ENCODE data around the gene CTNND2.
"Not testable (repeated sequence)": the region's sequence is repeated elsewhere in the genome, so short reads cannot be mapped to it uniquely, and the experiment has no call there.

Gene CTNND2

GRCh38 chr5:11148810-11149539 lies 755.3 kb downstream of the CTNND2 start:
- ATAC-seq: no peak

- ATAC-seq: no peak
Observed at GRCh38 chr5:11146171-11146570, 758.1 kb downstream of the CTNND2 start.

- ATAC-seq: peak; percentile 69 to 84
Observed at GRCh38 chr5:11143456-11144267, 760.6 kb downstream of the CTNND2 start.

- ATAC-seq: no peak
Observed at GRCh38 chr5:11139217-11139865, 764.9 kb downstream of the CTNND2 start.

GRCh38 chr5:11130131-11130530 lies 774.1 kb downstream of the CTNND2 start:
- ATAC-seq: no peak

- ATAC-seq: no peak
Observed at GRCh38 chr5:11128021-11128420, 776.2 kb downstream of the CTNND2 start.

- ATAC-seq: no peak
Observed at GRCh38 chr5:11126844-11127243, 777.4 kb downstream of the CTNND2 start.

- no peak for ATAC-seq
Observed at GRCh38 chr5:11121885-11122284, 782.4 kb downstream of the CTNND2 start.

GRCh38 chr5:11110128-11110527 lies 794.1 kb downstream of the CTNND2 start:
- ATAC-seq: no peak

GRCh38 chr5:11105696-11106095 lies 798.5 kb downstream of the CTNND2 start:
- ATAC-seq: no peak

- no peak for ATAC-seq
Observed at GRCh38 chr5:11104651-11105112, 799.6 kb downstream of the CTNND2 start.

- no peak for ATAC-seq
Observed at GRCh38 chr5:11104210-11104609, 800.0 kb downstream of the CTNND2 start.

GRCh38 chr5:11084111-11084510 lies 820.1 kb downstream of the CTNND2 start:
- ATAC-seq: no peak

- ATAC-seq: no peak
Observed at GRCh38 chr5:11082404-11082945, 821.8 kb downstream of the CTNND2 start.

GRCh38 chr5:11076945-11077613 lies 827.2 kb downstream of the CTNND2 start:
- ATAC-seq: no peak

GRCh38 chr5:11075035-11075805 lies 829.0 kb downstream of the CTNND2 start:
- ATAC-seq: no peak

GRCh38 chr5:11072568-11072967 lies 831.7 kb downstream of the CTNND2 start:
- no peak for ATAC-seq

GRCh38 chr5:11072076-11072475 lies 832.2 kb downstream of the CTNND2 start:
- no peak for ATAC-seq

GRCh38 chr5:11069041-11069440 lies 835.2 kb downstream of the CTNND2 start:
- ATAC-seq: no peak

GRCh38 chr5:11065723-11066122 lies 838.5 kb downstream of the CTNND2 start:
- ATAC-seq: not testable (repeated sequence)

- ATAC-seq: no peak
Observed at GRCh38 chr5:11064763-11065450, 839.3 kb downstream of the CTNND2 start.
